NT2/D1 (cell line): ENCODE measurements around the gene PAXIP1.

Source experiments
- DNase-seq: peaks from one replicate; pipeline ENCODE4 v3.0.0-alpha.2; 2011; ENCODE audit warnings: low read depth, low spot score
- H3K27me3 ChIP-seq: 2 replicates; pipeline ENCODE4 v1.6.0; 2011; ENCODE audit warnings: mild to moderate bottlenecking; ENCODE audit not compliant: insufficient read length, insufficient read depth
- H3K36me3 ChIP-seq: 2 replicates; pipeline ENCODE4 v1.6.1; 2011; ENCODE audit warnings: mild to moderate bottlenecking, low read length, mixed read lengths; ENCODE audit not compliant: insufficient read depth, insufficient read length
- H3K4me1 ChIP-seq: 2 replicates; pipeline ENCODE4 v1.5.1; 2011; ENCODE audit not compliant: insufficient read depth, insufficient read length
- H3K4me3 ChIP-seq: 2 replicates; pipeline ENCODE4 v1.5.1; 2011; ENCODE audit warnings: low read depth; ENCODE audit not compliant: insufficient read length
- H3K9ac ChIP-seq: 2 replicates; pipeline ENCODE4 v1.6.0; 2011; ENCODE audit warnings: low read depth; ENCODE audit not compliant: insufficient read length
- H3K9me3 ChIP-seq: 2 replicates; pipeline ENCODE4 v1.5.1; 2011; ENCODE audit warnings: mild to moderate bottlenecking, low read length; ENCODE audit not compliant: insufficient read depth
- SUZ12 ChIP-seq: IDR thresholded peaks from 2 replicates; pipeline ENCODE4 v1.6.1; 2011; ENCODE audit not compliant: insufficient read length, insufficient read depth; ENCODE audit errors: extremely low read depth
- YY1 ChIP-seq: IDR thresholded peaks from 2 replicates; pipeline ENCODE4 v1.6.1; 2011; ENCODE audit not compliant: insufficient read length, insufficient read depth
- ZNF274 ChIP-seq: IDR thresholded peaks from 2 replicates; pipeline ENCODE4 v1.6.1; 2011; ENCODE audit warnings: mild to moderate bottlenecking, low read depth, low read length

PAXIP1 gene

DNA sequence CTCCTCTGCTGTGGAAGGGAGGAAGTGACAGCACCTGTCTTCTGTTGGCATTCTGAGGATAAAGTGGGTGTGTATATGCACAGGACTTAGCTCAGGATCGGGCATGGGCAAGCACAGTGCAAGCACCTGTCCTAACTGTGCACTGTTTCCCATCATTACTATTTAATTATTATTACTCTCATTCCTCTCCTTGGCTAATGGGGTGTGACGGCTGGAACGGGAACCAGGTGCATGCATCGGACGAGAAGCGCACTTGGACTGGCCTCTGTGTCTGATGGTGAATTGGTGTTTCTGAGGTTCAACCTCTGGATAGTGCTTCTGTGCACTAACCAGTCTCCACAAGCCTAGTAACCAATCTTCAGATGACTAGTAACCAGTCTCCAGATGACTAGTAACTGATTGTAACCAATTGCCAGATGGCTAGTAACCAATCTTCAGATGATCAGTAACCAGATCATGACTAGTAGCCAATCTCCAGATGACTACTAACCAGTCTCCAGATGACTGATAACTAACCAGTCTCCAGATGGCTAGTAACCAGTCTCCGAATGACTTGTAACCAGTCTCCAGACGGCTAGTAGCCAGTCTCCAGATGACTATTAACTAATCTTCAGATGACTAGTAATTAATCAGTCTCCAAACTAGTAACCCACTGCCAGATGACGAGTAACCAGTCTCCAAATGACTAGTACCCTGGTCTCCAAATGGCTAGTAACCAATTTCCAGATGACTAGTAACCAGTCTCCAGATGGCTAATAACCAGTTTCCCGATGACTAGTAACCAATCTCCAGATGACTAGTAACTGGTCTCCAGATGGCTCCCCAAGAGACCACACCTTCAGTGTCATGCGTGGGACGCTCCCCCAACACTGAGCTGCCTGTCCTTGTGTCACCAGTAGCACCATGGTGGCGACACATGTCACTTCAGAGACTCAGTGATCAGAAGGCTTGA, 85.8 kb downstream of the PAXIP1 start:
- H3K4me3 ChIP-seq = no peak overlapping the region
- no peak for DNase-seq

DNA sequence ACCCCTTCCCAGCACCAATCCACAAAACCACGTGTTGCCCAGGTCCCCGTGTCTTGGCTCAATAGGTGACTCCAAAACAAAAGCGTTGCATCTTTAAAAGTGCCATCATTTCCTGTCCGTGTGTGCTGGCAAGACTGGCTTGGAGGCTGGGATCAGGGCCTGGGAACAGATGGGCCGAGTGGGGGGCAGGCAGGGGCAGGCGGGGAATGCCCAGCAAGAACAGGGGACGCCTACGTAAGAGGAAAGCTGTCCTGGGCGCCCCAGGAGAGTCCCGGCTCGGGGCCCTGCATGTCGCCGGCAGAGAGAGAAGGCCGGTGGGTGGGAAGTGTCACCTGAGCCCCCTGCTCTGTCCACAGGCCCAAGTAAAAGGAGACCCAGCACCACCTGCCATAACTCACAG, 86.5 kb downstream of the PAXIP1 start:
- peaks cover 2% of the 10 kb centered on the region; the same call in 1 of the 2 replicates for H3K9me3 ChIP-seq
- H3K4me1 ChIP-seq = no peaks in the 10 kb centered on the region
- DNase-seq = no peak
- no peak overlapping the region for H3K9ac ChIP-seq
- H3K4me3 ChIP-seq = no peak overlapping the region
- no peak for TF ChIP-seq SUZ12
- TF ChIP-seq ZNF274 = no peak
- TF ChIP-seq YY1 = no peak
- H3K36me3 ChIP-seq = no peaks in the 10 kb centered on the region
- H3K27me3 ChIP-seq = no peaks in the 10 kb centered on the region

More for the DNA sequence above, 85.8 kb downstream of the PAXIP1 start:
- TF ChIP-seq ZNF274 (no peak), SUZ12 (no peak), YY1 (no peak)
- Histone ChIP-seq H3K4me1 (no peaks in the 10 kb centered on the region), H3K27me3 (no peaks in the 10 kb centered on the region), H3K9ac (no peak overlapping the region), H3K36me3 (no peaks in the 10 kb centered on the region), H3K9me3 (no peaks in the 10 kb centered on the region)

DNA sequence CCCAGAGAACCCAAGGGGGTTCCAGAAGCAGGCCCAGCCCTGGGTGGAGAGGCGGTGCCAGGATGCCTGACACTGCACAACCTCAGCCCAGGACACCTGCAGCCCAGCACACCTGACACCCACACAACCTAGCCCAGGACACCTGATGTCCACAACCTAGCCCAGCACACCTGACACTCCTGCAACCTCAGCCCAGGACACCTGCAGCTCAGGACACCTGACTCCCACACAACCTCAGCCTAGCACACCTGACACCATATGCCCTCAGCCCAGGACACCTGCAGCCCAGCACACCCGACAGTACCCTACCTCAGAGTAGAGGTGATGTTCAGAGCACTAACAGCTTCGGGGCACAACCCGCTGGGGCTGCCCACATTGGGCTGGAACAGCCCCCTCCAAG, 87.3 kb downstream of the PAXIP1 start:
- Histone ChIP-seq H3K27me3 (no peaks in the 10 kb centered on the region), H3K4me3 (no peak overlapping the region), H3K9me3 (peaks cover 10% of the 10 kb centered on the region; the same call in 1 of the 2 replicates), H3K4me1 (no peaks in the 10 kb centered on the region), H3K36me3 (no peaks in the 10 kb centered on the region), H3K9ac (no peak overlapping the region)
- no peak for DNase-seq
- no peak for TF ChIP-seq ZNF274
- TF ChIP-seq YY1 = no peak
- TF ChIP-seq SUZ12 = no peak

DNA sequence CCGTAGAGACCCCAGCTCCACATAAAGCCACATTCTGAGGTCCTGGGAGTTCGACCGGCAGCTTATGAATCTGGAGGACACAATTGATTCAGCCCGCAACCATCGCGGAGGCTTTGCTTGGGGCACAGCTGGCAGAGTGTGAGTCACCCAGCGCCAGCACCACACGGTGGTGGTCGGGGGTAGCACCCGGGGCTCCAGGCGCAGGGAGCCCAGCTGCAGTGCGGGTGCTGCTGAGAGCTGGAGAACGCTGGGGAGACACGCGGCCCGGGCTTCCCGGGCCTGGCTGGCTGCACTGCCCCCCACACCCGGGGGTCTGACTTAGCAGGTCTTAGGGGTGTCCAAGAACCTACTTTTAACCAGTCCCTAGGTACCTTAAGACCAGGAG, 87.9 kb downstream of the PAXIP1 start:
- no peaks in the 10 kb centered on the region for H3K4me1 ChIP-seq
- no peaks in the 10 kb centered on the region for H3K36me3 ChIP-seq
- no peaks in the 10 kb centered on the region for H3K27me3 ChIP-seq
- peaks cover 16% of the 10 kb centered on the region; the same call in 1 of the 2 replicates for H3K9me3 ChIP-seq
- no peak overlapping the region for H3K9ac ChIP-seq
- no peak for DNase-seq
- TF ChIP-seq YY1 (no peak), SUZ12 (no peak), ZNF274 (no peak)
- H3K4me3 ChIP-seq = no peak overlapping the region

DNA sequence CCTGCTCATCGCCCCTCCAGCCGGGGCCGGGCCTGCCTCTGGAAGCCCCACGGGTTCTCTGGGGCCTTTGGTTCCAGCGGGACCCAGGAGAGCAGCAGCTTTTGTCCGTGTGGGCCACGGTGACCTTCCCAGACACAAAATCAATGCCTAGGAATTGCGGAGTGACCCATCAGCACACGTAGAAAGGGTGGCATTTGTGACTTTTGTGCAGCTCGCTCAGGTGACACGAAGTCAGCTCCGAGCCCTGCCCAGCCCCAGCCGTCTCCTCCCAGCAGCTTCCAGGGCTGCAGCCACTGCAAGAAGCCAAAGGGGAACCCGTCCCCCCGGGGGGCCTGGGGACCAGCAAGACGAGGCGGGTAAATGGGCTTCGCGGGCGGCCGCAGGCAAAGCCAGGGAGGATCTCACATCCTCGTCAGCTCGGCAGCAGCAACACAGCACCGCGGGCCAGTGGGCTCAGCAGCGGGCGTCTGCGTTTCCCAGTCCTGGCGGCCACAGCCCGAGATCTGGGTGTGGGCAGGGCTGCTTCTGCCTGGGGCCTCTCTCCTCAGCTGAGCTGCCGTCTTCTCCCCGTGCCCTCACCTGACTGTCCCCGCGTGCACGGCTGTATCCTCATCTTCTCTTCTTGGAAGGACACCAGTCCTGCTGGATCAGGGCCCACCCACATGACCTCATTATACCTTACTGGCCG, 88.5 kb downstream of the PAXIP1 start:
- H3K4me3 ChIP-seq = no peak overlapping the region
- DNase-seq = no peak
- H3K36me3 ChIP-seq = no peaks in the 10 kb centered on the region
- no peak for TF ChIP-seq ZNF274
- no peak for TF ChIP-seq SUZ12
- no peak for TF ChIP-seq YY1
- H3K9ac ChIP-seq = no peak overlapping the region
- peaks cover 16% of the 10 kb centered on the region; the same call in 1 of the 2 replicates for H3K9me3 ChIP-seq
- no peaks in the 10 kb centered on the region for H3K4me1 ChIP-seq
- H3K27me3 ChIP-seq = no peaks in the 10 kb centered on the region

DNA sequence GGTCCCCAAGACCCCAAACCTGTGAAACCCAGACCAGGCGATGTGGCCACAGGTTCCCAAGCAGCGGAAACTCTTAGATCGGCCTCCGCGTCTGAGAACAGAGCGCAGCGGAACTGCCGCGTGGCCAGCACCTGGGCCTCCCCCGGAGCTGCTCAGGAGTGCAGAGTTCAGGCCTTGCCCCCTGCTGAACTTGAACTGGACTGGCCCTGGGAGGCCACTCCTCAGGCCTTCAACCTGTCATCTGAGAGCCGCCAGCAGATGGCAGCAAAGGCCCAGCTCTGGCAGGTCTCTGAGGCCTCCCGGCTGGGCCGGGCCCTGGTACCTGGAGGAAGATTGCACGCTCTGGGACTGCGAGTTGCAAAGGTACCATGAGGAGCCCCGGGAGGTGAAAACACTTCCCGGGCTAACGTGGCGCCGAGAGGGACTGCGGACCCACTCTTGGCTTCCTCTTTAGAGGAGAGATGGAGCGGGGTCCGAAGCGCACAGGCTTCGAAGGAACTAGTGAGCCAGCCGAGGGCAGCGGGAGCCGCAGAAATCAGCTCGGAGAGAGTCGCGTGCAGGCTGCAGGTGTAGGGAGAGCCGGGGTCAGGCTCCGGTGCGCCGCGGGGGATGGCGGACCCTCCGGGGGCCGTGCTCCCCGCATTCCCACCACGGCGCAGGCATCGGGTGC, 89.2 kb downstream of the PAXIP1 start:
- no peak for TF ChIP-seq SUZ12
- TF ChIP-seq ZNF274 = no peak
- no peak for TF ChIP-seq YY1
- no peak overlapping the region for H3K4me3 ChIP-seq
- H3K27me3 ChIP-seq = no peaks in the 10 kb centered on the region
- peak; percentile 67 for DNase-seq
- peaks cover 16% of the 10 kb centered on the region; the same call in 1 of the 2 replicates for H3K9me3 ChIP-seq
- no peaks in the 10 kb centered on the region for H3K36me3 ChIP-seq
- H3K4me1 ChIP-seq = no peaks in the 10 kb centered on the region
- H3K9ac ChIP-seq = no peak overlapping the region
